ENCODE measurements around the gene DDX10.

The DDX10 gene

GRCh38 chr11:108865406-108865805 is 200.5 kb downstream of the DDX10 start:
- no peak overlapping the region for H3K27ac Mint-ChIP-seq
- no peaks in the 10 kb centered on the region for H3K27me3 Mint-ChIP-seq
- H3K9me3 Mint-ChIP-seq (ENCODE audit: low read depth) = no peaks in the 10 kb centered on the region
- H3K4me3 Mint-ChIP-seq = no peak overlapping the region
- H3K36me3 Mint-ChIP-seq = peaks cover 8% of the 10 kb centered on the region
- peaks cover 42% of the 10 kb centered on the region for H3K4me1 Mint-ChIP-seq (ENCODE audit: low read depth)

- no peak overlapping the region for H3K27ac Mint-ChIP-seq
- no peak overlapping the region for H3K4me3 Mint-ChIP-seq
- H3K4me1 Mint-ChIP-seq (ENCODE audit: low read depth) = peaks cover 38% of the 10 kb centered on the region
- H3K36me3 Mint-ChIP-seq = peaks cover 2% of the 10 kb centered on the region
- no peaks in the 10 kb centered on the region for H3K9me3 Mint-ChIP-seq (ENCODE audit: low read depth)
- H3K27me3 Mint-ChIP-seq = no peaks in the 10 kb centered on the region
Measured at GRCh38 chr11:108866781-108867180, 201.9 kb downstream of the DDX10 start.

- H3K4me3 Mint-ChIP-seq = no peak overlapping the region
- H3K27me3 Mint-ChIP-seq = no peaks in the 10 kb centered on the region
- peaks cover 3% of the 10 kb centered on the region for H3K36me3 Mint-ChIP-seq
- peaks cover 30% of the 10 kb centered on the region for H3K4me1 Mint-ChIP-seq (ENCODE audit: low read depth)
- no peak overlapping the region for H3K27ac Mint-ChIP-seq
- no peaks in the 10 kb centered on the region for H3K9me3 Mint-ChIP-seq (ENCODE audit: low read depth)
Measured at GRCh38 chr11:108870373-108871020, 205.6 kb downstream of the DDX10 start.

- Mint-ChIP-seq H3K4me3 (no peak overlapping the region), H3K9me3 (ENCODE audit: low read depth) (no peaks in the 10 kb centered on the region), H3K4me1 (ENCODE audit: low read depth) (peaks cover 30% of the 10 kb centered on the region), H3K27me3 (no peaks in the 10 kb centered on the region), H3K36me3 (peaks cover 3% of the 10 kb centered on the region), H3K27ac (no peak overlapping the region)
Measured at GRCh38 chr11:108871152-108871551, 206.3 kb downstream of the DDX10 start.

- Mint-ChIP-seq H3K4me1 (ENCODE audit: low read depth) (peaks cover 27% of the 10 kb centered on the region), H3K27me3 (no peaks in the 10 kb centered on the region), H3K9me3 (ENCODE audit: low read depth) (no peaks in the 10 kb centered on the region), H3K27ac (no peak overlapping the region), H3K36me3 (peaks cover 3% of the 10 kb centered on the region), H3K4me3 (no peak overlapping the region)
Measured at GRCh38 chr11:108871867-108872266, 207.0 kb downstream of the DDX10 start.

GRCh38 chr11:108872781-108873291 is 208.0 kb downstream of the DDX10 start:
- H3K27ac Mint-ChIP-seq = peak overlapping the region; percentile 67
- peaks cover 3% of the 10 kb centered on the region for H3K36me3 Mint-ChIP-seq
- no peaks in the 10 kb centered on the region for H3K27me3 Mint-ChIP-seq

GRCh38 chr11:108873310-108873709 is 208.4 kb downstream of the DDX10 start:
- Mint-ChIP-seq H3K36me3 (peaks cover 3% of the 10 kb centered on the region), H3K4me1 (ENCODE audit: low read depth) (peaks cover 16% of the 10 kb centered on the region), H3K9me3 (ENCODE audit: low read depth) (no peaks in the 10 kb centered on the region), H3K4me3 (no peak overlapping the region), H3K27ac (peak overlapping the region; percentile 67), H3K27me3 (no peaks in the 10 kb centered on the region)

More at GRCh38 chr11:108872781-108873291, 208.0 kb downstream of the DDX10 start:
- Mint-ChIP-seq H3K9me3 (ENCODE audit: low read depth) (no peaks in the 10 kb centered on the region), H3K4me1 (ENCODE audit: low read depth) (peaks cover 20% of the 10 kb centered on the region), H3K4me3 (no peak overlapping the region)

- Mint-ChIP-seq H3K4me1 (ENCODE audit: low read depth) (peaks cover 12% of the 10 kb centered on the region), H3K36me3 (peaks cover 3% of the 10 kb centered on the region), H3K27me3 (no peaks in the 10 kb centered on the region), H3K27ac (no peak overlapping the region), H3K9me3 (ENCODE audit: low read depth) (no peaks in the 10 kb centered on the region), H3K4me3 (no peak overlapping the region)
Measured at GRCh38 chr11:108873941-108874340, 209.1 kb downstream of the DDX10 start.

GRCh38 chr11:108875134-108875533 is 210.3 kb downstream of the DDX10 start:
- no peak overlapping the region for H3K27ac Mint-ChIP-seq
- no peaks in the 10 kb centered on the region for H3K27me3 Mint-ChIP-seq
- H3K4me3 Mint-ChIP-seq = no peak overlapping the region
- H3K9me3 Mint-ChIP-seq (ENCODE audit: low read depth) = no peaks in the 10 kb centered on the region
- H3K36me3 Mint-ChIP-seq = peaks cover 3% of the 10 kb centered on the region
- peaks cover 12% of the 10 kb centered on the region for H3K4me1 Mint-ChIP-seq (ENCODE audit: low read depth)

GRCh38 chr11:108877178-108877577 is 212.3 kb downstream of the DDX10 start:
- Mint-ChIP-seq H3K36me3 (peaks cover 3% of the 10 kb centered on the region), H3K4me1 (ENCODE audit: low read depth) (peaks cover 12% of the 10 kb centered on the region), H3K27ac (no peak overlapping the region), H3K4me3 (no peak overlapping the region), H3K9me3 (ENCODE audit: low read depth) (no peaks in the 10 kb centered on the region), H3K27me3 (no peaks in the 10 kb centered on the region)

GRCh38 chr11:108880510-108880909 is 215.6 kb downstream of the DDX10 start:
- no peaks in the 10 kb centered on the region for H3K4me1 Mint-ChIP-seq (ENCODE audit: low read depth)
- no peak overlapping the region for H3K4me3 Mint-ChIP-seq
- no peaks in the 10 kb centered on the region for H3K36me3 Mint-ChIP-seq
- no peaks in the 10 kb centered on the region for H3K9me3 Mint-ChIP-seq (ENCODE audit: low read depth)
- no peaks in the 10 kb centered on the region for H3K27me3 Mint-ChIP-seq
- H3K27ac Mint-ChIP-seq = no peak overlapping the region

GRCh38 chr11:108881131-108881530 is 216.3 kb downstream of the DDX10 start:
- Mint-ChIP-seq H3K4me1 (ENCODE audit: low read depth) (peaks cover 5% of the 10 kb centered on the region), H3K27me3 (no peaks in the 10 kb centered on the region), H3K4me3 (no peak overlapping the region), H3K36me3 (no peaks in the 10 kb centered on the region), H3K27ac (no peak overlapping the region), H3K9me3 (ENCODE audit: low read depth) (no peaks in the 10 kb centered on the region)

GRCh38 chr11:108882211-108882831 is 217.5 kb downstream of the DDX10 start:
- H3K4me3 Mint-ChIP-seq = no peak overlapping the region
- H3K9me3 Mint-ChIP-seq (ENCODE audit: low read depth) = no peaks in the 10 kb centered on the region
- no peaks in the 10 kb centered on the region for H3K36me3 Mint-ChIP-seq
- peaks cover 11% of the 10 kb centered on the region for H3K4me1 Mint-ChIP-seq (ENCODE audit: low read depth)
- no peak overlapping the region for H3K27ac Mint-ChIP-seq
- no peaks in the 10 kb centered on the region for H3K27me3 Mint-ChIP-seq

GRCh38 chr11:108886005-108886659 is 221.3 kb downstream of the DDX10 start:
- Mint-ChIP-seq H3K36me3 (peaks cover 4% of the 10 kb centered on the region), H3K4me3 (no peak overlapping the region), H3K27ac (no peak overlapping the region), H3K4me1 (ENCODE audit: low read depth) (peaks cover 20% of the 10 kb centered on the region), H3K27me3 (no peaks in the 10 kb centered on the region), H3K9me3 (ENCODE audit: low read depth) (no peaks in the 10 kb centered on the region)

- no peak overlapping the region for H3K4me3 Mint-ChIP-seq
- H3K27me3 Mint-ChIP-seq = no peaks in the 10 kb centered on the region
- H3K4me1 Mint-ChIP-seq (ENCODE audit: low read depth) = peaks cover 20% of the 10 kb centered on the region
- no peaks in the 10 kb centered on the region for H3K9me3 Mint-ChIP-seq (ENCODE audit: low read depth)
- no peak overlapping the region for H3K27ac Mint-ChIP-seq
- peaks cover 4% of the 10 kb centered on the region for H3K36me3 Mint-ChIP-seq
Measured at GRCh38 chr11:108886660-108887009, 221.8 kb downstream of the DDX10 start.

All from activated naive CD8-positive, alpha-beta T cell (primary cell).